NCI-H526 (cell line): ENCODE measurements around the gene NFATC1.

ENCODE experiments used
- DNase-seq, 2 experiments: peaks; one replicate each; lab custom pipeline; 2025; lab: John Stamatoyannopoulos, UW

Gene NFATC1

GRCh38 chr18:79458131-79458838 lies 62.6 kb downstream of the NFATC1 start:
- DNase-seq, result peak; percentile 46 to 63

GRCh38 chr18:79458917-79459803 lies 63.4 kb downstream of the NFATC1 start:
- no peak for DNase-seq

- DNase-seq, result peak in 1 of 2 experiments; percentile 41
These were observed 64.3 kb downstream of the NFATC1 start for GRCh38 chr18:79459946-79460480.

GRCh38 chr18:79460481-79461300 lies 65.0 kb downstream of the NFATC1 start:
- DNase-seq, result peak; percentile 73 to 84

GRCh38 chr18:79461627-79462026 lies 65.9 kb downstream of the NFATC1 start:
- DNase-seq, result no peak

- DNase-seq, result no peak
These were observed 67.8 kb downstream of the NFATC1 start for GRCh38 chr18:79463424-79463960.

GRCh38 chr18:79465392-79465991 lies 69.8 kb downstream of the NFATC1 start:
- DNase-seq, result peak; percentile 23 to 38

- DNase-seq, result no peak
These were observed 70.9 kb downstream of the NFATC1 start for GRCh38 chr18:79466591-79466990.

GRCh38 chr18:79467126-79467525 lies 71.4 kb downstream of the NFATC1 start:
- no peak for DNase-seq

GRCh38 chr18:79468119-79468789 lies 72.5 kb downstream of the NFATC1 start:
- no peak for DNase-seq

- no peak for DNase-seq
These were observed 73.6 kb downstream of the NFATC1 start for GRCh38 chr18:79469309-79469708.

GRCh38 chr18:79469751-79470505 lies 74.2 kb downstream of the NFATC1 start:
- no peak for DNase-seq

- no peak for DNase-seq
These were observed 74.8 kb downstream of the NFATC1 start for GRCh38 chr18:79470547-79470946.

GRCh38 chr18:79471046-79471445 lies 75.3 kb downstream of the NFATC1 start:
- no peak for DNase-seq

GRCh38 chr18:79471597-79471996 lies 75.9 kb downstream of the NFATC1 start:
- no peak for DNase-seq

- no peak for DNase-seq
These were observed 76.4 kb downstream of the NFATC1 start for GRCh38 chr18:79472176-79472575.

- DNase-seq, result no peak
These were observed 77.2 kb downstream of the NFATC1 start for GRCh38 chr18:79472946-79473345.

- no peak for DNase-seq
These were observed 80.5 kb downstream of the NFATC1 start for GRCh38 chr18:79476031-79476917.
